Ecto neural progenitor cell (in vitro differentiated cells): ENCODE results near the gene GMPPB.

Experiments
- DNase-seq: peaks from one replicate; pipeline ENCODE4 v3.0.0-alpha.2; 2018; ENCODE audit warnings: low spot score

Gene GMPPB

GRCh38 chr3:49729966-49730609 lies 6.3 kb upstream of the GMPPB start:
- no peak for DNase-seq

DNA sequence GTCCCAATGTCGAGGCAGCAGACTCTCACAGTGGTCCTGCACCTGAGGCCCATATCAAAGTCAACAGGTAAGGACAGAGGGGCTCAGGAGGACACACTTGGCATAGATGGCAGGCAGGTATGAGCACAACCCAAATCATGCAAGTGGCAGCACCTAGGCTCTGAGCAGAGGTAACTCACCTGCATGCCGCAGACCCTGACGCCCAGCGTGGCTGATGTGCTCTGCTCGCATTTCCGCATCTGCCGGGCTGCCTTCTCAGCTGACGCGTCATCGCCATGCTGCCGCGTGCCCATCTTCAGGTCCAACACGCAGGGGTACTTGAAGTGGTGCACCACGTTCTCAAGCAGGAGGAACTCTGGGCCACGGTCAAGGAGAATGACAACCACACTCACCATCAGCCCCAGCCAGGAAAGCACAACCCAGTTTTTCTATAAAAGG lies 4.2 kb upstream of the GMPPB start:
- no peak for DNase-seq

- DNase-seq, result no peak
Observed at GRCh38 chr3:49727154-49727923, 3.6 kb upstream of the GMPPB start.

GRCh38 chr3:49725906-49726681 lies 2.3 kb upstream of the GMPPB start:
- no peak for DNase-seq

- peak; percentile 48 for DNase-seq
Observed at GRCh38 chr3:49724586-49724985, 835 bp upstream of the GMPPB start.

DNA sequence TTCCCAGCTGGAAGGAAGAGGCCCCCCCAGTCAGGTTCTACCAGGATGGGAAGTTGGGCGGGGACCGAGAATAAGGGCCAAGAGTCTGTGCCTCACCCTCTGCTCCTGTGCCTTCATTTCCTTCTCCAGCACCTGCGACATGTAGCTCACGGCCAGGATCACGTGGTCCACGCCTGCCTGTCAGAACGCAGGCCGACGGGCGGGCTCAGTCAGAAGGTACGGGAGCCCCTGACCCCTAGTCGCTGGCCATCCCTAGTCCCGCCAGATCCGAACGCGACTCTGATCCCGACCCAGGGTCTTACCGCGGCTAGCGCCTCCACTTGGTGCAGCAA lies 489 bp downstream of the GMPPB start:
- no peak for DNase-seq

GRCh38 chr3:49722896-49723295 lies 855 bp downstream of the GMPPB start:
- peak; percentile 46 for DNase-seq

DNA sequence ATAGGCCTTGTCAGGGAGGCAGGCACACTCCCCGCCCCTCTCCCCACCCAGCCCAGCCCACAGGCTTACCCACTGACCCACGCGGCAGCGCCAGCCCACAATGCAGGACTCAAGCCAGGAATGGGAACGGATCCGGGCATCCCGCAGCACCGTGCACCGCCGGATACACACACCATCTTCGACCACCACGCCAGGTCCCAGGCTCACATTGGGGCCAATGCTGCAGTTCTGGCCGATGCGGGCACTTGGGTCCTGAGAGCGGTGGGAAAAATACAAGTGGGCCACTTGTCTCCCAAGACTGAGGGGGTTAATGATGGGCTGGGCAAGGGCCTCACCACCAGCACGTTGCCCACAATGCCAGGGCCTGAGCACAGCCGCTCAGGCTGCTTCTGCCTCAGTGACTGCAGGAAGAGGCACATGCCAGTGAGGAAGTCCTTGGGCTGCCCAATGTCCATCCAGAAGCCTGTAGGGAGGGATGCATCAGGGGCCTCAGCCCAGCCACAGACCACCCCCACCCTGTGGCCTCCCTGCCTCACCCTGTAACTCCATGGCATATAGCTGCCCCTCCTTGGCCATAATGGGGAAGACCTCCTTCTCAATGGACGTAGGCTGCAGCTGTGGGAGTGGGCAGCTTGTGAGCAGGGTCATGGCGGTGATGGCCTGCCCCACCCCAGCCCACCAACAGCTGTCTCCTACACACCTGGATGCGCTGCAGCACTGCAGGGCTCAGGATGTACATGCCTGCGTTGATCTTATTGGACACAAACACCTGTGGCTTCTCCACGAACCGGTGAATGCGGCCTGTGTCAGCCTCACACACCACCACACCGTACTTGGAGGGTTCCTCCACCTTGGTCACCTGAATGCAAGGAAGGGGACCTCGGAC lies 1.6 kb downstream of the GMPPB start:
- no peak for DNase-seq

GRCh38 chr3:49721596-49721895 lies 2.2 kb downstream of the GMPPB start:
- DNase-seq, result no peak

DNA sequence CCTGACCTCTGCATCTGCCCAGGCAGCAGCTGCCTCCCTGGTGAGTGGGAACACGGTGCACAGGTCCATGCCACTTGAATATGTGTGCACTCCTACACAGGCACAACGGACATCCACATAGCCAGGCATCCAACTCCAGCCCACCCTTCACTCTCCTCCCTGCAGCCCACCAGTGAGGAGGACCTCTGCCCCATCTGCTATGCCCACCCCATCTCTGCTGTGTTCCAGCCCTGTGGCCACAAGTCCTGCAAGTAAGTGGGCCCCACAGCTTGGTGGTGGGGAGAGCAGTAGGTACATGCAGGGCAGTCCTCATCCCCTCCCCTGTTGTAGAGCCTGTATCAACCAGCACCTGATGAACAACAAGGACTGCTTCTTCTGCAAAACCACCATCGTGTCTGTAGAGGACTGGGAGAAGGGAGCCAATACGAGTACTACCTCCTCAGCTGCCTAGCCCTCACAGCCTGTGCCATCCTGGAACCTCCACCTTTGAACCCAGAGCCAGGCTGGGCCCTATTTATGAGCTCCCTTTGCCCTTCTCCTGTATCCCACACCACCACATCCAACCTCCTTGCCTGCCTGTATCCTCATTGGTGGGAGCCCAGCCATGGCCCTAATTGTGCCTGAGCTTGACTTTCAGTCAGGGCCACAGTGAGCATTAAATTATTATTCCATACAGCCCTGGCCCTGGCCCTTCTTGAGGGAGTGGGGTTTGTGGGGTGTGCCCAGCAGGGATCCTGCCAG lies 2.7 kb downstream of the GMPPB start:
- no peak for DNase-seq

DNA sequence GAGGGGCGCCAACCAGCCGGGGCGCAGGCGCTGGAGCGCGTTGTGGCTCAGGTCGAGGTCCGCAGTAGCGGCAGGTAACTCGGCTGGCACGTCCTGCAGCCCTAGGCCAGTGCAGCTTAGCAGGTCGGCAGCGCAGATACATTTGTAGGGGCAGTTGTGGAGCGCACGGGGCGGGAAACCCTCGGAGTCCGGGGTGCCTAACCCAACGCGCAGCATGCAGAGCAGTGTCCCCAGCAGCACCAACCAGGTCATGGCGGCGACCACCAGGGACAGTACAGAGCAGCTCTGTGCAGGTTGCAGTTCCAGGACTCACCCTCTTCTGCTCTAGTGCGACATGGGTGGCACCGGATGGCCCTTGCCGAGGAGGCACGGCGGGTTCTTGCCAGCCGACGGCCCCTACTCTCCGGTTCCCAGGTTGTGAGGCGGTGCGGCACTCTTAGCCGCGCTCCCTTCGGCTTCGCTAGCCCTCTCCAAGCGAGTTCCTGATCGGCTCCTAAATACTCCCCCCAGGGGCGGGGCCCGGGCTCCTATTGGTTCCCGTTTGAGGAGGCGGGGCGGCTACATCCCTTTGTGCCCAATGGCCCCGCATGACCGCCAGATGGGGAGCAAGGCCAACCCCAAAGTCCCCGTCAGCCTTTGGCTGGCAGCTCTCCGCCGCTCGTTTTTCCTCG lies 4.4 kb downstream of the GMPPB start, which contains the start of gene AMIGO3:
AMIGO3 (minus strand) TSS at position 471 of the 671 bp plus-strand sequence; CDS start at position 252, 219 bp downstream.
- DNase-seq, result peak; percentile 96

DNA sequence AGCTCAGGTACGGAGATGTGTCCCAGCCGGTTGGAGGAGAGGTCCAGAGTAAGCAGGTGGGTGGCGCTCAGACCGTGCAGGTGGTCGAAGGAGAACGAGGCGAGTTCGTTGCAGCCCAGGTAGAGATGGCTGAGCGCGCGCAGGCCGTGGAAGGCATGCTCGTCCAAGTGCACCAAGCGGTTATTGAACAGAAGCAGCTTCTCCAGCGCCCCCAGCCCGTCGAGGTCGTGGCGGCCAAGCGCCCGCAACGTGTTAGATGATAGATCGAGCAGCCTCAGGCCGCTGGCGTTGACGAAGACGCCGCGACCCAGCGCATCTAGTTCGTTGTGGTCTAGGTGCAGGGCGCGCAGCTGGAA lies 4.9 kb downstream of the GMPPB start:
- DNase-seq, result no peak

GRCh38 chr3:49717959-49718857 lies 5.5 kb downstream of the GMPPB start:
- DNase-seq, result peak; percentile 50

- DNase-seq, result peak; percentile 46
Observed at GRCh38 chr3:49717211-49717958, 6.4 kb downstream of the GMPPB start.

DNA sequence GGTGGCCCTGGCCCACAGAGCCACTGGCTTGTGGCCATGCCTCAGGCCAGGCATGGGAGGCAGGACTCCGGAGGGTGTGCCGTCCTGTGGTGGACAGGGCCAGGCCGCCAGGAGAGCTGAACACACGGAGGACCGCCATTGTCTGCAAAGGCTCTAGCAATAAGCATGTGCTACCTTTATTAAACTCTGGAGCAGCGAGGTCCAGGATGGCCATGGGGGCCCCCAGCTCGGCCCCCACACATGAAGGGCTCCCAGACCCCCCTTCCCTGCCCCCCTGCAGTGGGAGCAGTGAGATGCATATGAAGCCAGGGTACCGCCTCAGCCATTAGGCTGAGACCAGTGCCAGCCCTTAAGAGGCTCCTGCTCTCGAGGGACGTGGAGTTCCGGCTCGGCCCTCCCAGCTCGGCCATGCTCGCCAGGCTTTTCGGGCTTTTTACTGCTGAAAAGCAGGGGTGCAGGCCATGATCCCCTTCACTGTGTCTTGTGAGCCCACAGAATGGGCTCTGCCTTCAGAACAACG lies 7.0 kb downstream of the GMPPB start:
- DNase-seq, result peak; percentile 45

GRCh38 chr3:49716169-49716568 lies 7.6 kb downstream of the GMPPB start:
- DNase-seq, result peak; percentile 30

- peak; percentile 39 for DNase-seq
Observed at GRCh38 chr3:49715611-49716121, 8.1 kb downstream of the GMPPB start.

- no peak for DNase-seq
Observed at GRCh38 chr3:49714728-49715550, 8.8 kb downstream of the GMPPB start.
